ENCODE measurements around the gene CDK5RAP1.
"Not testable (repeated sequence)": the region's sequence is repeated elsewhere in the genome, so short reads cannot be mapped to it uniquely, and the experiment has no call there.

The CDK5RAP1 gene

DNA sequence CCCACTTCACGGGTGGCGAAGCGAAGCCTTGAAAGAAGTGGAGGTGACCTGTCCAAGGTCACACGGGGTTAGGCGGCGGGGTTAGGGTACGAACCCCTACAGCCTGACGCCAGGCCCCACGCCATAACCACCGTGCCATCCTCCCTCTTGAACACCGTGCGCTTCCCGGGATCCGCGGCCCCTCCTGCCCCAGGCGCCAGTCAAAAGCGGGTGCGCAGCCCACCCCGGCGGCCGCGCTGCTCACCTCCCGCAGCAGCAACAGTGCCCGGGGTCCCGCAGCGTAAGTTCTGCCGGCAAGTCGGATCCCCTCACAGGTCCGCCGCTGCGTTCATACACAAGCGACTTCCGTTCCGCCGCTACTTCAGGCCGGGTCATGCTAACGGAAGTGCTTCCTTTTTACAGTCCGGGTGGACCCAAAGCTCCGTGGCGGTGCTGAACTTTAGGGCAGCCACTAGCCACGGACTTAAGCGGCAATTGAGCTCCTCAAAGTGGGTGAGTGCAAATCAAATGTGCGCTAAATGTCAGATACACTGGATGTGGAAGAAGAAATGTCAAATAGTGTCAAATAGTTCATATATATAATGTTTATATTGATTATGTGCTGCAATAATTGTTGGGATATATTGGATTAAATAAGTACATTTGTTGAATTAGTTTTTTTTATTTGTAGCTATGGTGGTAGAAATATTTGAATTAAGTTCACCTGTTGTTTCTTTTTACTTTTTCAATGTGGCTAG, at the start of gene CDK5RAP1:
Gene CDK5RAP1, minus strand, starts transcription at position 336 of the 737 bp plus-strand sequence. CDS start 4,455 bp downstream, outside the sequence.
- no peak for FAIRE-seq
- TF ChIP-seq POLR2A (IDR thresholded peaks at IDR 0.05; ENCODE audit: low read depth, low read length), result peak; percentile 93

DNA sequence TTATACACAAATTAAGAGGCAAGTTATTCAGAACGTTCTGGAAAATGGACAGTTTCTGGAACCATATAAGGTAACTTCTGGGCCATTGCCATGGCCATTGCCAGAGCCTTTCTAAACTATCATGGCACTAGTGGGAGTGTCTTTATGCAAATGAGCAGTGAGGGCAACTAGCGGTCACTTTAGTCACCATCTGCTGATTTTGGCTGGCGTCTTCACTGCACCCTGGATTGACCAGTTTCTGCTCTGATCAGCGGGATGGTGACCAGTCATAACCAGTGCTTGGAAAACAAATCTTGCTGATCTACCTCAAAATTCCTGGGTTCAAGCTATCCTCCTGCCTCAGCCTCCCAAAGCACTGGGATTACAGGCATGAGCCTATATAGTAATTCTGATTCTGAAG, 49.5 kb upstream of the CDK5RAP1 start:
- peak; percentile 57 for DNase-seq (ENCODE audit: insufficient read length, low spot score)
- TF ChIP-seq POLR2A (IDR thresholded peaks at IDR 0.05; ENCODE audit: low read depth, low read length), result no peak
- no peak for FAIRE-seq

More for the DNA sequence above, at the start of gene CDK5RAP1:
- DNase-seq (ENCODE audit: insufficient read length, low spot score), result peak; percentile 89

GRCh38 chr20:33445881-33446625, 44.7 kb upstream of the CDK5RAP1 start:
- no peak for TF ChIP-seq POLR2A (IDR thresholded peaks at IDR 0.05; ENCODE audit: low read depth, low read length)
- DNase-seq (ENCODE audit: insufficient read length, low spot score) (no peak), FAIRE-seq (no peak)

DNA sequence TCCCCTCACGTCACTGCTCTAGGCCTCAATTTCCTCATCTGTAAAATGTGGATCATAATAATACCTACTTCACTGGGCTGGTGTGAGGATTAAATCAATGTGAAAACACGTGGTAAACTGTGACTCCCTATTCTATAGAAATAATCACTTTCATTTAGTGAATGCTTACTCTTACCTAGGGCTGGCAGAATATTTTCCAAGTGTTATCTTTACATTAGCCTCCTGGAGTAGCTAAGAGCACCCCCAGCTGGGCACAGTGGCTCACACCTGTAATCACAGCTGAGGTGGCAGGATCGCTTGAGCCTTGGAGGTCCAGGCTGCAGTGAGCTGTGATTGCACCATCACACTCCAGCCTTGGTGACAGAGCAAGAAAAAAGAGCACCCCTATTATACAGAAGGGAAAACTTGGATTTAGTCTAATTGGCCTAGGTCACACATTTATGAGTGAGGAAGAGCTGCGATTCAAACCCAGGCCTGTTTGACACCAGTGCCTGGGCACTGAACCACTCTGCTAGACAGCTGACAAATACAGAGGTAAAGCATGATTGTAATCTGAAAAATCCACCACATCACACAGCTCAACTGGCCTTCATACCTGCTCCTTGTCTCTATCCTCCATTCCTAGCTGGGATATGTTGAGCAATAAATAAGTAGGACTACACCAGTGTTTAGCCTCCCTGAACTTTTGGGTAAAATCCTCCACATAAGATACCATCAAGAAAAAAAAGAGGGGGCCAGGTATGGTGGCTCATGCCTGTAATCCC, 43.7 kb upstream of the CDK5RAP1 start:
- no peak for DNase-seq (ENCODE audit: insufficient read length, low spot score)
- no peak for FAIRE-seq

GRCh38 chr20:33443512-33444239, 42.4 kb upstream of the CDK5RAP1 start, which contains the start of gene SNTA1:
TSS of gene SNTA1 (minus strand) at chr20:33443763. CDS start at chr20:33443620, 143 bp downstream.
- peak; percentile 99 for DNase-seq (ENCODE audit: insufficient read length, low spot score)
- peak; percentile 84 for TF ChIP-seq POLR2A (IDR thresholded peaks at IDR 0.05; ENCODE audit: low read depth, low read length)
- no peak for FAIRE-seq

More for the DNA sequence above, 43.7 kb upstream of the CDK5RAP1 start:
- no peak for TF ChIP-seq POLR2A (IDR thresholded peaks at IDR 0.05; ENCODE audit: low read depth, low read length)

- DNase-seq (ENCODE audit: insufficient read length, low spot score), result no peak
- TF ChIP-seq POLR2A (IDR thresholded peaks at IDR 0.05; ENCODE audit: low read depth, low read length), result no peak
- FAIRE-seq, result no peak
Observed at GRCh38 chr20:33443006-33443511, 41.7 kb upstream of the CDK5RAP1 start.

DNA sequence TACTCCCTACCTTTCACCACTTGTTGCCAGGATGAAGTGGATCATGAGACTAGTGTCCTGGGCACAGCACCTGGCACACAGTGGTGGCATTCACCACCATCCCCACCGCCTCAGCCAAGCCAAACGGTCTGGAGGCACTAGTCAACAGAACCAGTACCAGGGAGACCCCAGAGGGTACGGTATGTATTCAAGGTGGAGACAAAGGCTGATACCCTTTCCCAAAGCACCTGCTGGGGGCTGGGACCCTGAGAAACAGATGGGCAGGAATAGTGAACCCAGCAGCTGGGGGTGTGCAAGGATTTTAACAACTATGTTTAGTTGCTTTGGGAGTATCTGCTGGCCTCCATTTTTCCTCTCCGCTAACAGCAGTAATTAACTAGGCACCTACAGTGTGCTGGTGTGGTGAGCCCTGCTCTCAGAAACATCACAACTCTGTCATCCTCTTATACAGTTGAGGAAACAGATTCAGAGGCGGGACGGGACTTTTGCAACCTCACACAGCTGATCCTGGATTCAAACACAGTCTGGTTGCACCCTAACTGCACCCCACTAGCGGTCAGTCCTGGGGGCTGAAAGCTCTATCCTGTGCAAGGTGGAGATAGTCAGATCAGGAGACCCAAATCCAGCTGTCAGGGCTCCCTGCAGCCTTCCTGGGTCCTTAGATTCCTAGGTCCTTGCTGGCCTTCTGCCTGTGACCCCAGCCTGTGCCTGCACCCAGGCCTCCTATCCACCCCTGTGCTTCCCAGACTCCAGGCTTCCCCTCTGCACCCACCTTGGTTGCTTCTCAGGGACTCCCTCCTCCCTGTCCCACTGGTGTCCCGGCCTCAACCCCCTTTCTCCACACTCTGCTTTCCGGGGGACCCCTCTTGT, 41.1 kb upstream of the CDK5RAP1 start:
- DNase-seq (ENCODE audit: insufficient read length, low spot score) (no peak), FAIRE-seq (no peak)
- TF ChIP-seq POLR2A (IDR thresholded peaks at IDR 0.05; ENCODE audit: low read depth, low read length), result no peak

DNA sequence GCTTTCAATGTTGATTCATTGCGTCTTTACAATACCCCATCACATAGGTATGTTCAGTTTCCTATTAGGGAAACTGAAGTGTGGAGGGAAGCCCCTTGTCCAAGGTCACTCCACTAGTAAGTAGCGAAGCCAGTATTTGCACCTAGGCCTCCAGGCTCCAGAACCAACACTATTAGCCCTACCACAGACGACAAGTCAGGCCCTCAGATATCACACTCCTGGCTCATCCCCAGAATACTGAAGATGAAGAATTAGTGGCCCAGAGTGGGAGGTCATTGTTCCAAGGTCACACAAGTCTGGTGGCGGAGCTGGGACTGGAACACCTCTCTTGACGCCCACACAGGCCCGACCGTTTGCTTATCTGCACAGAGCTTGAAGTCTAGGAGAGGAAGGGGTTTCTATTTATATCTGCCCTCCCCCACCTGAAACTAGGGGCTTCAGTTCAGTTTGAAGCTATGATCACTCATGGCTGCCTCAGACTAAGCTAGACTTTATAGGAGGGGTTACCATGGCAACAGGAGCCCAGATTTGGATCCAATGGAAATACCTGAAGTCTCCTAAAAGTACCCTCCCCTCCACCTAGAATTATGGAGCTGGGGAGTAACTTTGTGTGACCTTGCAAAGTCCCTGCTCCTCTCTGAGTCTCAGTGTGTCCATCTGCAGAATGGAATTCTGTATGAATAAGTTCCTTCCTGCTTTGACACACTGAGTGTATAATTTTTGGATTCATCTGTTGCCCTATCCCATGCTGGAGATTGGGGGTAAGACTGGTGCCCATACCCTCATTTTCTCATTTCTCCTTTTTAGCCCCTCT, 40.0 kb upstream of the CDK5RAP1 start:
- no peak for DNase-seq (ENCODE audit: insufficient read length, low spot score)
- no peak for FAIRE-seq
- no peak for TF ChIP-seq POLR2A (IDR thresholded peaks at IDR 0.05; ENCODE audit: low read depth, low read length)

GRCh38 chr20:33440562-33440961, 39.2 kb upstream of the CDK5RAP1 start:
- not testable (repeated sequence) for FAIRE-seq; DNase-seq (ENCODE audit: insufficient read length, low spot score)

DNA sequence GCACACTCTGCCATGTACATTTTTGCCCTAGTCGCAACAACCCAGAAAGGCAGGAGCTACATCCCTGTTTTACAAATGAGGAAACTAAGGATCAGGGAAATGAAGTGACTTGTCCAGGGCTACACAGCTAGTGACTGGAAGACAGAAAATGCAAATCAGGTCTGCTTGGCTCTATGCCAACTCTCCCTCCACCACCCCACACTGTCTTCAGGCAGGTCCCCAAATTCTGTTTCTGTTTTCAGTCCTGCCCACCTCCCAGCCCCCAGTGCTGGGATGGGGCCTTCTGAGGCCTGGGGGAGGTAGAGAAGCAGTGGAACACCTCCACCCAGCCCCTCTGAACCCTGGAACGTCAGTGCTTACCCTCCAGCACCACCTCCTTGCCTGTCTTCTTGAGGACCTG, 37.2 kb upstream of the CDK5RAP1 start:
- TF ChIP-seq POLR2A (IDR thresholded peaks at IDR 0.05; ENCODE audit: low read depth, low read length), result no peak
- FAIRE-seq, result no peak
- DNase-seq (ENCODE audit: insufficient read length, low spot score), result no peak

DNA sequence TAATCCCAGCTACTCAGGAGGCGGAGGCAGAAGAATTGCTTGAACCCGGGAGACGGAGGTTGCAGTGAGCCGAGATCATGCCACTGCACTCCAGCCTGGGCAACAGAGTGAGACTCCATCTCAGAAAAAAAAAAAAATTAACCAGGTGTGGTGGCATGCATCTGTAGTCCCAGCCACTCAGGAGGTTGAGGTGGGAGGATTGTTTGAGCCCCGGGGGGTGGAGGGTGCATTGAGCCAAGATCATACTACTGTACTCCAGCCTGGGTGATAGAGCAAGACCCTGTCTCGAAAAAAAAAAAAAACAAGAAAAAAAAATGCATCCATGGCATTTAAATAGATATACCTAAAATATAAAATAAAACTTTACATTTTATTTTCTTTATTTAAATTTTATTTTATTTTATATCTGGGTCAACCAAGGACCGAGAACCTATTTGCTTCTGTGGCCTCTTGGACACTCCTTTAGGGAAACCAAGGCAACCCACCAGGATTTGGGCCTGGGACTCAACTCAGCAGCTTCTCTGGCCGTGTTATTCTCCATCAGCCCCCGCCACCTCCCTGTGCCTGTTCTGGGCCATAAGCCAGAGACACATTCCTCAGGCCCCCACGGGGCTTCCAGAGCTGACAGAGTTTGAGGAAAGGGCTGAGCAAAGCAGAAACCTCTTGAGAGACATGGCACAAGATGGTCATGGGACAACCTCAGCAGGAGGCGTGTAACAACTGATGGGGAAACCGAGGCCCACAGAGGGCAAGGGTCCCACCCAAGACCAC, 36.0 kb upstream of the CDK5RAP1 start:
- DNase-seq (ENCODE audit: insufficient read length, low spot score) (peak; percentile 24), FAIRE-seq (no peak)
- no peak for TF ChIP-seq POLR2A (IDR thresholded peaks at IDR 0.05; ENCODE audit: low read depth, low read length)
